SU-DHL-6 (cell line): Measurements from ENCODE around the gene ZCCHC7.

ENCODE experiments used
- H2AFZ ChIP-seq: fragments of 200-600 bp; sonication (generic); 2 replicates; pipeline ENCODE4 v1.6.1; 2014; ENCODE audit warnings: low read depth, mild to moderate bottlenecking, moderate library complexity, mixed read lengths, antibody characterized with exemption, low read length; ENCODE audit not compliant: severe bottlenecking
- H3F3A ChIP-seq: fragments of 200-600 bp; shearing (Covaris generic); 2 replicates; pipeline ENCODE4 v1.6.0; 2016; ENCODE audit warnings: antibody characterized with exemption, mild to moderate bottlenecking; ENCODE audit not compliant: insufficient read depth
- H3K27ac ChIP-seq: fragments of 200-600 bp; sonication (generic); 2 replicates; pipeline ENCODE4 v1.5.1; 2016; ENCODE audit warnings: low read depth, mild to moderate bottlenecking, low read length, moderate library complexity, mixed read lengths
- H3K27me3 ChIP-seq: fragments of 200-600 bp; sonication (generic), shearing (Covaris generic); 2 replicates; pipeline ENCODE4 v1.6.0; 2014; ENCODE audit warnings: mild to moderate bottlenecking, low read length
- H3K36me3 ChIP-seq: fragments of 200-600 bp; sonication (generic); 2 replicates; pipeline ENCODE4 v1.6.1; 2014; ENCODE audit warnings: mild to moderate bottlenecking, low read length, mixed read lengths
- H3K4me2 ChIP-seq: fragments of 300-600, 200-600 bp; shearing (Covaris generic), sonication (generic); 2 replicates; pipeline ENCODE4 v1.6.0; 2014; ENCODE audit warnings: low read length, low read depth, mild to moderate bottlenecking; ENCODE audit not compliant: poor library complexity, severe bottlenecking
- H3K4me3 ChIP-seq: fragments of 200-600 bp; sonication (generic); 2 replicates; pipeline ENCODE4 v1.5.1; 2014; ENCODE audit warnings: antibody characterized with exemption, low read length, mild to moderate bottlenecking, mixed read lengths; ENCODE audit not compliant: insufficient read depth, poor library complexity, severe bottlenecking
- H3K79me2 ChIP-seq: fragments of 200-600 bp; sonication (generic); 2 replicates; pipeline ENCODE4 v1.6.1; 2014; ENCODE audit warnings: mild to moderate bottlenecking, low read length, moderate library complexity; ENCODE audit not compliant: insufficient read depth
- H3K9ac ChIP-seq: fragments of 200-600 bp; sonication (generic); 2 replicates; pipeline ENCODE4 v1.7.0; 2014; ENCODE audit warnings: mild to moderate bottlenecking, low read length
- H3K9me2 ChIP-seq: fragments of 200-600 bp; sonication (generic); replicated peaks from 2 replicates; pipeline ENCODE4 v1.6.1; 2014; ENCODE audit warnings: low read length; ENCODE audit not compliant: insufficient read depth
- H3K9me3 ChIP-seq: fragments of 200-600 bp; sonication (generic); 2 replicates; pipeline ENCODE4 v1.6.1; 2014; ENCODE audit warnings: low read length, mixed read lengths; ENCODE audit not compliant: insufficient read depth
- H4K20me1 ChIP-seq: fragments of 200-600 bp; sonication (generic); 2 replicates; pipeline ENCODE4 v1.6.1; 2014; ENCODE audit warnings: low read depth, mild to moderate bottlenecking, antibody characterized with exemption, low read length, moderate library complexity, mixed read lengths
- CTCF ChIP-seq: fragments of 200-600 bp; sonication (generic); IDR thresholded peaks from one replicate; pipeline ENCODE4 v1.5.1; 2017; ENCODE audit warnings: antibody characterized with exemption, mild to moderate bottlenecking, low read length, moderate library complexity; ENCODE audit not compliant: insufficient read depth, poor library complexity, severe bottlenecking
- EZH2phosphoT487 ChIP-seq: fragments of 200-600 bp; sonication (generic), shearing (Covaris generic); conservative IDR thresholded peaks from 2 replicates; pipeline ENCODE4 v1.6.1; 2018; ENCODE audit warnings: mild to moderate bottlenecking, antibody characterized with exemption, low read length, moderate library complexity, mixed read lengths

Gene ZCCHC7

GRCh38 chr9:37094751-37095150 lies 25.6 kb upstream of the ZCCHC7 start:
- Histone ChIP-seq H4K20me1 (peaks cover 5% of the 10 kb centered on the region; the same call in 1 of the 2 replicates), H3K79me2 (peaks cover 4% of the 10 kb centered on the region; the same call in 1 of the 2 replicates), H2AFZ (no peak overlapping the region), H3K27ac (no peak overlapping the region), H3K9me3 (no peaks in the 10 kb centered on the region), H3K9ac (no peak overlapping the region), H3F3A (peaks cover 3% of the 10 kb centered on the region; the same call in 1 of the 2 replicates), H3K4me3 (no peak overlapping the region), H3K36me3 (peaks cover 5% of the 10 kb centered on the region; the same call in 1 of the 2 replicates), H3K9me2 (no peaks in the 10 kb centered on the region), H3K27me3 (no peaks in the 10 kb centered on the region), H3K4me2 (no peak overlapping the region)
- no peak for TF ChIP-seq EZH2phosphoT487
- TF ChIP-seq CTCF: no peak

- no peak overlapping the region for H3K4me3 ChIP-seq
- no peaks in the 10 kb centered on the region for H3K36me3 ChIP-seq
- no peaks in the 10 kb centered on the region for H3K9me2 ChIP-seq
- H3K4me2 ChIP-seq: no peak overlapping the region
- H4K20me1 ChIP-seq: no peaks in the 10 kb centered on the region
- H3K27ac ChIP-seq: no peak overlapping the region
- no peak overlapping the region for H2AFZ ChIP-seq
- H3K9ac ChIP-seq: no peak overlapping the region
- no peaks in the 10 kb centered on the region for H3K79me2 ChIP-seq
- no peaks in the 10 kb centered on the region for H3K27me3 ChIP-seq
- no peak for TF ChIP-seq CTCF
- TF ChIP-seq EZH2phosphoT487: no peak
- no peaks in the 10 kb centered on the region for H3K9me3 ChIP-seq
- H3F3A ChIP-seq: no peaks in the 10 kb centered on the region
Observed at GRCh38 chr9:37096628-37097027, 23.7 kb upstream of the ZCCHC7 start.

DNA sequence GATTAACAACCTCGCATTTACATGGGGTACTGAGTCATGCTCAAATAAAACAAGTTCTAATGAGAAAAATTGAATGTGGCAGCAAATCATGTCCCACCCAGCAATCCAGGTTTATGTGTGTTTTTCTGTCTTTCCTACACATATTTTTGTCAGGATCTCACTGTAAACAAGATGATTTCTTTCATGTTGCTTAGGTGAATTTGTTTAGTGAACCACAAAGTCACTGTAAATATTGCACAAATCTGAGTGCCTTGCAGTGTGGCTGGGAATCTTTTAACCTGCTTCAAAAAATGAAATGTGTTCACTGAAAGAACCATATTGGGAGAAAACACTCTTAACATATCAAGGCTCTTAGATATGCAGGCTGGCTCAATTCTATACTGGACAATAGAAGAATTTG lies 23.1 kb upstream of the ZCCHC7 start:
- no peak overlapping the region for H3K4me3 ChIP-seq
- no peaks in the 10 kb centered on the region for H3K9me3 ChIP-seq
- no peaks in the 10 kb centered on the region for H3K36me3 ChIP-seq
- TF ChIP-seq EZH2phosphoT487 (no peak), CTCF (no peak)
- no peaks in the 10 kb centered on the region for H3K79me2 ChIP-seq
- H3F3A ChIP-seq: no peaks in the 10 kb centered on the region
- no peak overlapping the region for H3K27ac ChIP-seq
- H3K27me3 ChIP-seq: no peaks in the 10 kb centered on the region
- no peaks in the 10 kb centered on the region for H3K9me2 ChIP-seq
- no peak overlapping the region for H2AFZ ChIP-seq
- no peaks in the 10 kb centered on the region for H4K20me1 ChIP-seq
- H3K9ac ChIP-seq: no peak overlapping the region
- H3K4me2 ChIP-seq: no peak overlapping the region

DNA sequence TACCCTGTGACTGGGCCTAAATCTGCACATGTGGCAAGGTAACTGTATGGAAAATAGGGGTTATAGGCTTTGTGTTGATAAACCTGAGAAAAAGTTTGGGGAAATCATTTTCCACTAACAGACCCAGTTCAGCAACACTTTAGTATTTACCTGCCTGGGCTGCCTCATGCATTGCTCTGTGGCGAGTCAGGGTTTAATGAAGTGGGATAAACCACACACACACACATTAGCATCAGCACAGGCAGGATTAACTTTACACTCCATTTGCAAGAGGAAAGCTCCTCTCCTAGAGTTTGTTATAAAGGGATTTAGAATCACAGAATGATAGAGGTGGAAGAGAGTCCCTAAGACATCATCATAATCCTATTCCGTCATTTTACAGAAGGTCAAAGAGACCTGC lies 20.0 kb upstream of the ZCCHC7 start:
- no peaks in the 10 kb centered on the region for H3K9me2 ChIP-seq
- H3K4me2 ChIP-seq: no peak overlapping the region
- no peak overlapping the region for H3K4me3 ChIP-seq
- no peaks in the 10 kb centered on the region for H3F3A ChIP-seq
- TF ChIP-seq EZH2phosphoT487 (no peak), CTCF (no peak)
- no peak overlapping the region for H2AFZ ChIP-seq
- H3K9ac ChIP-seq: no peak overlapping the region
- no peak overlapping the region for H3K27ac ChIP-seq
- H3K79me2 ChIP-seq: no peaks in the 10 kb centered on the region
- H4K20me1 ChIP-seq: no peaks in the 10 kb centered on the region
- no peaks in the 10 kb centered on the region for H3K27me3 ChIP-seq
- H3K9me3 ChIP-seq: no peaks in the 10 kb centered on the region
- no peaks in the 10 kb centered on the region for H3K36me3 ChIP-seq
